ENCODE measurements around the gene EPG5. TPM values are rescaled to one million over a fixed set of nuclear protein-coding genes. Genes with fewer than 3 reads are reported as not detected.

The EPG5 gene
- polyA plus RNA-seq, 2 of the 4 experiments (the other 2 are of a cell fraction) = 3.8 to 10.7 TPM

GRCh38 chr18:45896452-45896851, 70.7 kb downstream of the EPG5 start:
- ATAC-seq = no peak
- TF ChIP-seq CEBPB (IDR thresholded peaks at IDR 0.05) (no peak), SMC3 (IDR thresholded peaks at IDR 0.05) (no peak), ZC3H11A (IDR thresholded peaks at IDR 0.05) (no peak)
- Histone ChIP-seq H3K27ac (no peak overlapping the region), H3K4me2 (no peak overlapping the region), H3K9me3 (no peaks in the 10 kb centered on the region), H3K4me3 (no peak overlapping the region), H3K4me1 (no peaks in the 10 kb centered on the region)
- ChIA-PET CTCF (interaction anchor here (1.2 to 1.6 kb wide), 2 partner anchors 16 to 166 kb away, joined by 3 to 6 read pairs; no protein-coding TSS in a partner anchor), POLR2A (no interaction called here)
- 96% methylated on average over 7 of the region's 7 CpGs for WGBS (ENCODE audit: missing lambda C conversion rate)
- DNase-seq (ENCODE audit: low read depth in 1 of 2, low spot score in 1 of 2) = no peak
- no peak for FAIRE-seq

- DNase-seq (ENCODE audit: low read depth in 1 of 2, low spot score in 1 of 2) = no peak
- H3K27ac ChIP-seq = no peak overlapping the region
- ChIA-PET POLR2A (no interaction called here), CTCF (interaction anchor here (1.2 to 1.6 kb wide), 2 partner anchors 15 to 178 kb away, joined by 3 to 6 read pairs; no protein-coding TSS in a partner anchor)
- TF ChIP-seq JUNB (IDR thresholded peaks at IDR 0.05) = no peak
- no peak overlapping the region for H3K4me3 ChIP-seq
- ATAC-seq = no peak
- no peak overlapping the region for H3K4me2 ChIP-seq
- no peaks in the 10 kb centered on the region for H3K4me1 ChIP-seq
- no peaks in the 10 kb centered on the region for H3K9me3 ChIP-seq
- WGBS (ENCODE audit: missing lambda C conversion rate) = 56% methylated on average over 1 of the region's 1 CpG
- FAIRE-seq = no peak
Observed at GRCh38 chr18:45895339-45895738, 71.8 kb downstream of the EPG5 start.

GRCh38 chr18:45894818-45895217, 72.3 kb downstream of the EPG5 start:
- no peak for FAIRE-seq
- Histone ChIP-seq H3K4me2 (no peak overlapping the region), H3K27ac (no peak overlapping the region), H3K9me3 (no peaks in the 10 kb centered on the region), H3K4me1 (no peaks in the 10 kb centered on the region), H3K4me3 (no peak overlapping the region)
- ChIA-PET CTCF (interaction anchor here (1.2 kb wide), 1 partner anchor 179 kb away, joined by 3 read pairs; no protein-coding TSS in a partner anchor), POLR2A (no interaction called here)
- DNase-seq (ENCODE audit: low read depth in 1 of 2, low spot score in 1 of 2) = no peak
- TF ChIP-seq ELK1 (IDR thresholded peaks at IDR 0.05; ENCODE audit: low read depth, low read length) (no peak), PBX3 (IDR thresholded peaks at IDR 0.05) (no peak), RFX5 (IDR thresholded peaks at IDR 0.05) (no peak), HEYL (CRISPR knock-in tag; IDR thresholded peaks at IDR 0.05) (no peak), CEBPB (IDR thresholded peaks at IDR 0.05) (no peak)
- ATAC-seq = no peak
- 100% methylated on average over 2 of the region's 3 CpGs for WGBS (ENCODE audit: missing lambda C conversion rate)

GRCh38 chr18:45891806-45892205, 75.3 kb downstream of the EPG5 start:
- TF ChIP-seq EHMT2 (IDR thresholded peaks at IDR 0.05; ENCODE audit: low read depth) = no peak
- TF ChIP-seq CHD4 (IDR thresholded peaks at IDR 0.05; ENCODE audit: borderline replicate concordance) = no peak
- no peak for TF ChIP-seq ZNF302 (CRISPR knock-in tag; IDR thresholded peaks at IDR 0.05)
- TF ChIP-seq RCOR1 (IDR thresholded peaks at IDR 0.05; ENCODE audit: low read depth, low read length) = no peak
- TF ChIP-seq HOXB13 (CRISPR knock-in tag; IDR thresholded peaks at IDR 0.05; ENCODE audit: low read depth) = no peak
- no peak for TF ChIP-seq EP300 (IDR thresholded peaks at IDR 0.05)
- no peak for TF ChIP-seq ESRRA (IDR thresholded peaks at IDR 0.05; ENCODE audit: borderline replicate concordance, low read length)
- TF ChIP-seq MAX (IDR thresholded peaks at IDR 0.05) = no peak
- no peak for ATAC-seq
- WGBS (ENCODE audit: missing lambda C conversion rate) = 87% methylated on average over 2 of the region's 2 CpGs
- Histone ChIP-seq H3K4me3 (no peak overlapping the region), H3K4me2 (no peak overlapping the region), H3K9me3 (no peaks in the 10 kb centered on the region), H3K4me1 (no peaks in the 10 kb centered on the region), H3K27ac (no peak overlapping the region)
- POLR2A ChIA-PET = no interaction called here
- FAIRE-seq = no peak
- no peak for DNase-seq (ENCODE audit: low read depth in 1 of 2, low spot score in 1 of 2)
- CTCF ChIA-PET = interaction anchor here (1.8 kb wide), 1 partner anchor 12 kb away, joined by 10 read pairs; no protein-coding TSS in a partner anchor

All from A549 (cell line).